ENCODE measurements around the gene TEX14.

DNA sequence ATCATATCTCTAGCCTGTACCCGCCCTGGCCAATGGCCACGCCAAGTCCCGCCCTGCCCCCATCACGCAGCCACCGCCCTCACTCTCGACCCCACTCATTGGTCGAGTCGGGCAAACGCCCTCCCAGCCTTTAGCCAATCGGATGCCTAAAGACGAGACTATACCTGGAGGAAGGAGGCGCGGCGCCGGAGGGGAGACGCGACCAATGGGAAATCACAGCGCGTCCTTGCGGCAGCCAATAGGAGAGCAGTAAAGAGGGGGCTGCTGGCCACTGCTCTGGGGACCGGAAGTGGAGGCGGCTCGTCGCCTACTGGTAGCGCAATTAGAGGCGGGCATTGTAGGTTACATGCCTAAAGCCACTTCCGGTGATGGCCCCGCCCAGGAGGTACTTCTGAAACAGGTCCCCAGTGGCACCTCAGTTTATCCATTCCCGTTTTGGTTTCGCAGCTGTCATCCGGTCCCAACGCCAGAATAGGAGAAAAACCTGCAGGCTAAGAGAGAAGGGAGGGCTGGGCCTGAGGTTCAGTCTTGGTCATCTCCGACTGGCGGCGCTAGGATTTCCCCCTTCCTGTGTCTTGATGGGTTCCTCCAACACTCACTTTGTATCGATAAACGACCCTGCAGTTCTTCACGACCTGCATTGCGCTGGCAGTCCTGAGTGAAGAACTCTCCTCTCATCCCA lies 173.8 kb downstream of the TEX14 start:
- TF ChIP-seq, protein P1, sequence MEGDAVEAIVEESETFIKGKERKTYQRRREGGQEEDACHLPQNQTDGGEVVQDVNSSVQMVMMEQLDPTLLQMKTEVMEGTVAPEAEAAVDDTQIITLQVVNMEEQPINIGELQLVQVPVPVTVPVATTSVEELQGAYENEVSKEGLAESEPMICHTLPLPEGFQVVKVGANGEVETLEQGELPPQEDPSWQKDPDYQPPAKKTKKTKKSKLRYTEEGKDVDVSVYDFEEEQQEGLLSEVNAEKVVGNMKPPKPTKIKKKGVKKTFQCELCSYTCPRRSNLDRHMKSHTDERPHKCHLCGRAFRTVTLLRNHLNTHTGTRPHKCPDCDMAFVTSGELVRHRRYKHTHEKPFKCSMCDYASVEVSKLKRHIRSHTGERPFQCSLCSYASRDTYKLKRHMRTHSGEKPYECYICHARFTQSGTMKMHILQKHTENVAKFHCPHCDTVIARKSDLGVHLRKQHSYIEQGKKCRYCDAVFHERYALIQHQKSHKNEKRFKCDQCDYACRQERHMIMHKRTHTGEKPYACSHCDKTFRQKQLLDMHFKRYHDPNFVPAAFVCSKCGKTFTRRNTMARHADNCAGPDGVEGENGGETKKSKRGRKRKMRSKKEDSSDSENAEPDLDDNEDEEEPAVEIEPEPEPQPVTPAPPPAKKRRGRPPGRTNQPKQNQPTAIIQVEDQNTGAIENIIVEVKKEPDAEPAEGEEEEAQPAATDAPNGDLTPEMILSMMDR (IDR thresholded peaks at IDR 0.05) = no peak
- TF ChIP-seq POLR2A (IDR thresholded peaks at IDR 0.05; ENCODE audit: low read length) (peak; percentile 39), RAD21 (conservative IDR thresholded peaks at IDR 0.05 in 1 of 2, IDR thresholded peaks at IDR 0.05 in 1 of 2) (no peak), JUN (IDR thresholded peaks at IDR 0.05) (peak; percentile 58 to 65), EP300 (IDR thresholded peaks at IDR 0.05) (no peak)
- TF ChIP-seq, protein P2, sequence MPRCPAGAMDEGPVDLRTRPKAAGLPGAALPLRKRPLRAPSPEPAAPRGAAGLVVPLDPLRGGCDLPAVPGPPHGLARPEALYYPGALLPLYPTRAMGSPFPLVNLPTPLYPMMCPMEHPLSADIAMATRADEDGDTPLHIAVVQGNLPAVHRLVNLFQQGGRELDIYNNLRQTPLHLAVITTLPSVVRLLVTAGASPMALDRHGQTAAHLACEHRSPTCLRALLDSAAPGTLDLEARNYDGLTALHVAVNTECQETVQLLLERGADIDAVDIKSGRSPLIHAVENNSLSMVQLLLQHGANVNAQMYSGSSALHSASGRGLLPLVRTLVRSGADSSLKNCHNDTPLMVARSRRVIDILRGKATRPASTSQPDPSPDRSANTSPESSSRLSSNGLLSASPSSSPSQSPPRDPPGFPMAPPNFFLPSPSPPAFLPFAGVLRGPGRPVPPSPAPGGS (IDR thresholded peaks at IDR 0.05) = no peak
- TF ChIP-seq, protein P3, sequence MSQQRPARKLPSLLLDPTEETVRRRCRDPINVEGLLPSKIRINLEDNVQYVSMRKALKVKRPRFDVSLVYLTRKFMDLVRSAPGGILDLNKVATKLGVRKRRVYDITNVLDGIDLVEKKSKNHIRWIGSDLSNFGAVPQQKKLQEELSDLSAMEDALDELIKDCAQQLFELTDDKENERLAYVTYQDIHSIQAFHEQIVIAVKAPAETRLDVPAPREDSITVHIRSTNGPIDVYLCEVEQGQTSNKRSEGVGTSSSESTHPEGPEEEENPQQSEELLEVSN (IDR thresholded peaks at IDR 0.05; ENCODE audit: borderline replicate concordance, low read depth) = peak; percentile 51; the same call in 1 of the 2 replicates
